HAP-1 (cell line): ENCODE results near the gene KLHL22.
"Not testable (repeated sequence)": the region's sequence is repeated elsewhere in the genome, so short reads cannot be mapped to it uniquely, and the experiment has no call there.

Experiments
- DNase-seq, 2 experiments: peaks; one replicate each; pipeline ENCODE4 v3.0.0-alpha.2; 2016 to 2020; ENCODE audit warnings: low spot score in 2 of 2
- H3K27me3 ChIP-seq: fragments of 250-450 bp; sonication (Bioruptor Pico); 2 replicates; pipeline ENCODE4 v1.5.1; 2020; ENCODE audit warnings: low read depth, mild to moderate bottlenecking, moderate library complexity
- H3K36me3 ChIP-seq: fragments of 250-450 bp; sonication (Bioruptor Pico); replicated peaks from 2 replicates; pipeline ENCODE4 v1.5.1; 2020; ENCODE audit warnings: mild to moderate bottlenecking
- H3K4me1 ChIP-seq: fragments of 250-450 bp; sonication (Bioruptor Pico); 2 replicates; pipeline ENCODE4 v1.5.1; 2020; ENCODE audit warnings: mild to moderate bottlenecking
- H3K4me3 ChIP-seq: fragments of 250-450 bp; sonication (Bioruptor Pico); 2 replicates; pipeline ENCODE4 v1.5.1; 2020; ENCODE audit warnings: mild to moderate bottlenecking, moderate library complexity
- H3K9me3 ChIP-seq: fragments of 250-450 bp; sonication (Bioruptor Pico); 2 replicates; pipeline ENCODE4 v1.5.1; 2020; ENCODE audit warnings: mild to moderate bottlenecking, moderate library complexity
- in situ Hi-C: fragments of 300-500 bp; cut with MboI; formaldehyde crosslinking; loops from 3 replicates; pipeline ENCODE4 v1.14.3; 2020; ENCODE audit warnings: low sequenced_read_pairs, inconsistent platforms, mixed read lengths

Gene KLHL22

GRCh38 chr22:20396639-20397038 lies 99.0 kb downstream of the KLHL22 start:
- in situ Hi-C loops: no loop called here
- no peak for DNase-seq
- H3K9me3 ChIP-seq: no peaks in the 10 kb centered on the region
- no peaks in the 10 kb centered on the region for H3K27me3 ChIP-seq
- peaks cover 22% of the 10 kb centered on the region for H3K4me1 ChIP-seq
- no peak overlapping the region for H3K4me3 ChIP-seq
- H3K36me3 ChIP-seq: peaks cover 3% of the 10 kb centered on the region; the same call in 1 of the 2 replicates

- Histone ChIP-seq H3K27me3 (no peaks in the 10 kb centered on the region), H3K36me3 (no peaks in the 10 kb centered on the region; the same call in 1 of the 2 replicates), H3K4me3 (peak overlapping the region; percentile 93; the same call in 1 of the 2 replicates), H3K9me3 (no peaks in the 10 kb centered on the region), H3K4me1 (peaks cover 22% of the 10 kb centered on the region)
- no peak for DNase-seq
- in situ Hi-C loops: no loop called here
Observed at GRCh38 chr22:20395907-20396287, 99.7 kb downstream of the KLHL22 start.

- Histone ChIP-seq H3K9me3 (no peaks in the 10 kb centered on the region), H3K27me3 (no peaks in the 10 kb centered on the region), H3K4me1 (peaks cover 22% of the 10 kb centered on the region), H3K4me3 (peak overlapping the region; percentile 93), H3K36me3 (no peaks in the 10 kb centered on the region; the same call in 1 of the 2 replicates)
- in situ Hi-C loops: no loop called here
- DNase-seq: no peak
Observed at GRCh38 chr22:20395181-20395906, 100.3 kb downstream of the KLHL22 start.

DNA sequence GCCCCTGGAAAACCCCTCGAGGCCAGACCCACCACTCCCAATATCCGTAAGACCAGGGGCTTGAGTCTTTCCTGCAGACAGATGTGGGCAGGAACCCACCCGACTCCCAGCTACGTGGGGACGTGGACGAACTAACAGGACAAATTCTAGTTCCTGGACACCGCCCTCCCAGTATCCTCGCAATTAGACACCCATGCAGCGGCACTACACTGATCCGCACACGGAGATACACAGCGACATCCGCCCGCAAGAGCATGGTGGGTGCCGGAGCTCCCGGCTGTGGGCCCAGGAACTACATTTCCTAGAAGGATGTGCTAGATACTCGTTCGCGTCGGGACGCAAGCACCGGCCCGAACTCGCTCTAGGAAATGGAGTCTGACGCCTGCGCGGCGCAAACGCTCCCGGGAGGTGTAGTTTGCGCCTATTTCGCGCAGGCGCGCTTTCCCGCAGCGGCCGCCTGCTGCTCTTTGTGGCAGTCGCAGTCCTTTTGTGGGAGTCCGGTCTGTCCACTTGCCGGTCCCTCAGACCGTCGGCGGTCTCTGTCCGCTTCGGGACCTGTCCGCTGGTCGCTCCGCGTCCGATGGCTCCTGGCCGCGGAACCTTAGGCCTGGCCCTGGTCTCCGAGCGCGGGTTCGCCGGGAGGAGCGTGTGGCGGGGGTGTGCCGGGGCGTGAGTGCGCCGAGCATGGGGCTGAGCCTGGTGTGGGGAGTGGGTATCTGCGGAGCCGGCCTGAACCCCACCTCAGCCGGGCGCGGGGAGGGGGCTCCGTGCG lies 101.7 kb downstream of the KLHL22 start, which contains the start of gene ZNF74:
TSS of gene ZNF74 (plus strand) at position 447 of the 772 bp plus-strand sequence. CDS start 478 bp downstream, outside the sequence.
- H3K4me3 ChIP-seq: peak within 1 kb of the TSS; percentile 93
- no peaks in the 10 kb centered on the region; the same call in 1 of the 2 replicates for H3K36me3 ChIP-seq
- peaks cover 20% of the 10 kb centered on the region for H3K4me1 ChIP-seq
- peak; percentile 90 to 92 for DNase-seq
- H3K27me3 ChIP-seq: no peaks in the 10 kb centered on the region
- in situ Hi-C loops: no loop called here
- no peaks in the 10 kb centered on the region for H3K9me3 ChIP-seq

DNA sequence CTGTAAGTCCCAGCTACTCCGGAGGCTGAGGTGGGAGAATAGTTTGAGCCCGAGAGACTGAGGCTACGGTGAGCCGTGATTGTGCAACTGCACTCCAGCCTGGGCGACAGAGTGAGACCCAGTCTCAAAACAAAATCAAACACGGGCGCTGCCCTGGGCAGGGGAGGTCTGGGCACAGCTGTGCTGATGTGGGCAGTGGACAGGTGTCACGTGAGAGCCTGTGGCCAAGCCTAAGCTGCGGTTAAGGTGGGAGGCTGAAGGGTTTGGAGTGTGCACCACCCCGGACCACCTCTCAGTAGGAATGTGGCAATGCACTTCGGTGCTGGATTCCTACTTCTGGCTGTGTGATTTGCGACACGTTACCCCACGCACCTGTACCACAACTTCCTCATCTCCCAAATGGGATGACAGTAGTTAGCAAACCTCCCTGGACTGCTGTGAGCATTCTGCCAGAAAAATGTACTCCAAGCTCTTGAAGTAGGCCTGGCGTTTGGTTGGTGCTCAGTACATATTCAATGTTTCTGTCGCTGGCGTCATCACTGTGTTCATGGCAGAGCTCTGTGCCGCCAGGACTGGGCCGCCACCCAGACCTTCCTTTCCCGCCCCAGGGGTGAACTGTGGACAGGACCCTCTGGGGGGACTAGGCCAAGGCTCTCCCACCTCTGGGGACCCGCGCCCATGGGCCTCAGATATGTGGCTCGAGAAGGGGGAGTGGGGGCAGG lies 102.5 kb downstream of the KLHL22 start:
- no peaks in the 10 kb centered on the region for H3K27me3 ChIP-seq
- no peaks in the 10 kb centered on the region for H3K9me3 ChIP-seq
- H3K36me3 ChIP-seq: no peaks in the 10 kb centered on the region
- H3K4me3 ChIP-seq: peak overlapping the region; percentile 93
- H3K4me1 ChIP-seq: peaks cover 16% of the 10 kb centered on the region
- DNase-seq: no peak
- in situ Hi-C loops: no loop called here

- H3K4me3 ChIP-seq, in situ Hi-C loops, H3K27me3 ChIP-seq, H3K36me3 ChIP-seq, DNase-seq, H3K9me3 ChIP-seq: not testable (repeated sequence)
- peaks cover 16% of the 10 kb centered on the region for H3K4me1 ChIP-seq
Observed at GRCh38 chr22:20392365-20392881, 103.2 kb downstream of the KLHL22 start.
